GM18519 (cell line): Measurements from ENCODE around the gene EXOSC1.
"Not testable (repeated sequence)": the region's sequence is repeated elsewhere in the genome, so short reads cannot be mapped to it uniquely, and the experiment has no call there.

Source experiments
- ATAC-seq: cut with Tn5 transposase; IDR thresholded peaks from one replicate; pipeline ENCODE4 v1.9.1; 2021; ENCODE audit warnings: mild to moderate bottlenecking, moderate library complexity; ENCODE audit not compliant: unreplicated experiment, low FRiP score

EXOSC1 gene

GRCh38 chr10:97459933-97460332 is 14.1 kb upstream of the EXOSC1 start:
- no peak for ATAC-seq

GRCh38 chr10:97459111-97459510 is 13.3 kb upstream of the EXOSC1 start:
- ATAC-seq = no peak

- no peak for ATAC-seq
These were observed 10.9 kb upstream of the EXOSC1 start for GRCh38 chr10:97456686-97457065.

DNA sequence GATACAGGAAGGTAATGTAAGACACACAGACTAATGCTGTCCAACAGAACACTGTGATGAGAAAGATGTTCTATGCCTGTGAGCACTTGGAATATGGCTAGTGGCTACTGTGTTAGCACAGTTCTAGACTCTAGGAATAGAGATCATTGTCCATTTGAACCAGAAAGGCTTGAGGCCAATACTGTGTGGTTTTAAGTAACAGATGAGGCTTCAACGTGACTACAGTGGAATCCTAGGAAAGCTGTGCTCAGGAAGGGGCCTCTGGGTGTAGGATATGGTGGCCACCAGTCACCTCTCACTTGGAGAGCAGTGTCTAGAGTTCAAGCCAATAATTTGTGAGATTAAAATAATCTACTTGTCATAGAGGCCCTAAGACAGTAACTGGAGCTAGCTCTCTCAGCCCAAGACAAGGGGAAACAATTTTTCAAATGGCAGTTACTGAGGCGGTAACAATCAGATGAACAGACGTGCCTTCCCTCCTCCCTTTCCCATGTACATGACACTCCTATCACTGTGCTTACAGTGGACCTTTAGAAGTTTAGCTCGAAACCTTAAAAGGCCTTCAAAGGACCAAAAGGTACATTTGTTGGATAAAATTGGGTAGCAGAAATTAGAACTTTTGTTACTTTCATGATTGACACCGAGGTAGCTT is 10.4 kb upstream of the EXOSC1 start:
- no peak for ATAC-seq

DNA sequence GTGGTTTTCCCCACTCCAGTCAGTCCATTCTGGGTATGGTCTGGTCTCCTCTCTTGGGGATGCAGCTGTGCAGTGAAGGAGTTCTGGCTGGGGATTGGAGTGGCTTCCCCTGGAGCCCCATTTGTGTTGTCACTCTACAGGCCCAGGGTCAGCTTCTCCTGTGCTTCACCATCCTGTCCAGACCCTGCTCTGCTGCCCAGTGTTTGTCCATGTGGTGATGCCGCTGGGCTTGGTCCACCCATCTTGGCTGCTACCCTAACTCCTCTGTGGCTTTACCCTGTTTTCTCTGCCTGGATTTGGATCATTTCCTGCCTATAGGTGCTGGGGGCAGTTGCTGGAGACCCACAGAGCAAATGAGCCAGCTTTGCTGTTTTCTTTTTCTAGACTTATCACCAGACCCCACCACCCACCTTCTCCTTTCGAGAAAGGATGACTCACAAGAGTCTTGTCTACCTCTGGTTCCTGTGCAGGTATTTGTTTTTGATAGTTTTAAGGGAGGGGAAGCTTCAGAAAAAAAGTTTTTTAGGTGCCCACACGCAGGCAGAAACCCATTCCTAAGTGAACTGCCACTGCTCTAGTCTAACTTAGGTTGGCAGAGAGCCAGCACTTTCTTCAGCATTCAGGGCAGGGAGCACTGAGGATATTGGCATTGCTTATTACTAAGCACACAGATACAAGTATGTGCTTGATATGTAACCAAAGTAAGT is 8.7 kb upstream of the EXOSC1 start:
- no peak for ATAC-seq

GRCh38 chr10:97452352-97452751 is 6.5 kb upstream of the EXOSC1 start:
- ATAC-seq = no peak

DNA sequence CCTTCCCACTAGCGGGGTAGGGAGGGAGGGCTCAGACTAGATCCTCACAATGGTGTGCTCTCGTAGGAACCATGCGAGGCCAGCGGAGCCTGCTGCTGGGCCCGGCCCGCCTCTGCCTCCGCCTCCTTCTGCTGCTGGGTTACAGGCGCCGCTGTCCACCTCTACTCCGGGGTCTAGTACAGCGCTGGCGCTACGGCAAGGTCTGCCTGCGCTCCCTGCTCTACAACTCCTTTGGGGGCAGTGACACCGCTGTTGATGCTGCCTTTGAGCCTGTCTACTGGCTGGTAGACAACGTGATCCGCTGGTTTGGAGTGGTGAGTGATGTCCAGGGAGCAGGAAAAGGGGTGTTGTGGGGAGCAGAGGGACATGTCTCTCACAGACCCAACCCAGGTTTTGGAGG is 5.8 kb upstream of the EXOSC1 start:
- ATAC-seq = no peak

GRCh38 chr10:97450828-97451227 is 5.0 kb upstream of the EXOSC1 start:
- ATAC-seq = no peak

GRCh38 chr10:97445357-97445721 is 467 bp downstream of the EXOSC1 start:
- no peak for ATAC-seq

GRCh38 chr10:97444212-97444611 is 1.6 kb downstream of the EXOSC1 start:
- ATAC-seq = no peak

- no peak for ATAC-seq
These were observed 3.5 kb downstream of the EXOSC1 start for GRCh38 chr10:97442277-97442676.

- no peak for ATAC-seq
These were observed 10.6 kb downstream of the EXOSC1 start for GRCh38 chr10:97435211-97435610.

- ATAC-seq = no peak
These were observed 11.2 kb downstream of the EXOSC1 start for GRCh38 chr10:97434557-97434956.

DNA sequence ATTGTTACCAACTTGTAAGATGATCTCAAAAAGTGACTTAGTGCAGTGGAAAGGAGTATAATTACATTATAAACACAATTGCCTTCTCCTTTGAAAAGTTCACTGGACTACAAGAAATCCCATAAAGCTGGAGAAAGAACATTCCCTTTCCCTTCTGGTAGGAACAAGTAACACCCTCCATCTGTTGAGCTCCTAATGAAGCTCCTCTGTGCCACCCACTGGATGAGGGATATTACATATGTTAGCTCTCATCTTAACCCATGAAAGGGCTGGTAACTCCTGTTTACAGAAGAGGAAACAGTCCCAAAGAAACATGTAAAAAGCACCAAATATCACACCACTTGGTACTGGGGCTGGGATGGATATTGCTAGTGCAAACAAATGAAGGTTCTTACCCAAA is 11.8 kb downstream of the EXOSC1 start:
- no peak for ATAC-seq

- ATAC-seq = no peak
These were observed 17.2 kb downstream of the EXOSC1 start for GRCh38 chr10:97428572-97428981.

GRCh38 chr10:97427571-97428179 is 18.1 kb downstream of the EXOSC1 start:
- no peak for ATAC-seq

DNA sequence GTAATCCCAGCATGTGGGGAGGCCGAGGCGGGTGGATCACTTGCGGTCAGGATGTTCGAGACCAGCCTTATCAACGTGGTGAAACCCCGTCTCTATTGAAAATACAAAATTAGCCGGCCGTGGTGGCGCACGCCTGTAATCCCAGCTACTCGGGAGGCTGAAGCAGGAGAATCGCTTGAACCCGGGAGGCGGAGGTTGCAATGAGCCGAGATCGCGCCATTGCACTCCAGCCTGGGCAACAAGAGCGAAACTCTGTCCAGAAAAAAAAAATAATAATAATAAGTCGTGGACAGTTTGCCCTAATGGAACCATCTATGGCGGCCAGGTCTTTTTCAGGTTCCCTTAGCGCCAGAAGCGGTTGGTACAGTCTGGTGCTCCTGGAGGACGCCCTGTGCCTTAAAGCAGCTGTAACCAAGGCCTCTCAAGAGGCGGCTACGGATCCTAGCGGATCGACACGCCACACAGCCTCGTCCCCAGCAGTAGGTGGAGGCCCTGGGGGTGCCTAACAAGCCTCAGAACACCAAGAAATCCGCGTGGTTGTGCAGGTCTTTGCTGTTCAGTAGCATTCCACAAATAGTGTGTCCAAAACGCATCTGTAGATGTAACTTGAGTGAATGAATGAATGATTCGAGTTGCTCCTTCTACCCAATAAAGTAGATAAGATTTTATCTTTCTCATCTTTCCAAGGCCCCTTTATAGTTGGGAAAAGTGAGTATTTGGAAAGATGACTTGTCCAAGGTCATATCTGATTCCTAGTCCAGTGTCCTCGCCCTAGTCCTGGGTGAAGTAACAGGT is 18.8 kb downstream of the EXOSC1 start:
- ATAC-seq = no peak

- peak; percentile 63 for ATAC-seq
These were observed 19.6 kb downstream of the EXOSC1 start, which contains the start of gene PGAM1 for GRCh38 chr10:97425964-97426775. Gene PGAM1 (plus strand): TSS chr10:97426191. CDS start chr10:97426308, 117 bp downstream.

DNA sequence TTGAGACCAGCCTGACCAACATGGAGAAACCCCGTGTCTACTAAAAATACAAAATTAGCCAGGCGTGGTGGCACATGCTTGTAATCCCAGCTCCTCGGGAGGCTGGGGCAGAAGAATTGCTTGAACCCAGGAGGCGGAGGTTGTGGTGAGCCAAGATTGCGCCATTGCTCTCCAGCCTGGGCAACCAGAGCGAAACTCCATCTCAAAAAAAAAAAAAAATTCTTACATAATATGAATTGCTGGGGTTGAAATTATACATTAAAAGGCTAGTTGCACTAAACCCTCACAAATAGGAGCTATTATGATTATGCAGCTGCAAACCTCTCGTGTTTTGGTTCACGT is 22.1 kb downstream of the EXOSC1 start:
- ATAC-seq = not testable (repeated sequence)

GRCh38 chr10:97416565-97416964 is 29.2 kb downstream of the EXOSC1 start:
- ATAC-seq = no peak
